ENCODE results near the gene C10orf71. TPM values are rescaled to one million over a fixed set of nuclear protein-coding genes. Genes with fewer than 3 reads are reported as not detected.

Gene C10orf71
- total RNA-seq, 2 donors from 2014 or later: 0.15 TPM; not detected in 1

GRCh38 chr10:49338604-49339003 lies 39.6 kb downstream of the C10orf71 start:
- no peaks in the 10 kb centered on the region for H3K9me3 ChIP-seq (ENCODE audit: control insufficient read depth, low read length)
- 50 to 83% methylated on average over 1 of the region's 1 CpG for WGBS, 2 experiments (ENCODE audit: insufficient coverage in 1 of 2, insufficient read length in 1 of 2)
- H3K27ac ChIP-seq (ENCODE audit: low read depth, low read length): no peak overlapping the region
- DNase-seq: no peak
- no peak overlapping the region for H3K27ac Mint-ChIP-seq
- no peak overlapping the region for H3K4me3 ChIP-seq (ENCODE audit: low read length)
- no peaks in the 10 kb centered on the region for H3K4me1 ChIP-seq (ENCODE audit: control insufficient read depth, insufficient read depth, low read length)
- no peak for TF ChIP-seq CTCF (conservative IDR thresholded peaks at IDR 0.05)
- H3K9ac ChIP-seq (ENCODE audit: extremely low read depth, low read length, poor library complexity, severe bottlenecking): no peak overlapping the region
- H3K36me3 Mint-ChIP-seq (ENCODE audit: low read depth): no peaks in the 10 kb centered on the region
- no peaks in the 10 kb centered on the region for H3K36me3 ChIP-seq (ENCODE audit: control insufficient read depth, insufficient read depth, low read length)
- no peaks in the 10 kb centered on the region for H3K4me1 Mint-ChIP-seq
- H3K9me3 Mint-ChIP-seq: no peaks in the 10 kb centered on the region
- H3K27me3 Mint-ChIP-seq (ENCODE audit: insufficient read depth): peaks cover 5% of the 10 kb centered on the region
- H3K27me3 ChIP-seq (ENCODE audit: control insufficient read depth, insufficient read depth, low read length, poor library complexity, severe bottlenecking): no peaks in the 10 kb centered on the region
- no peak overlapping the region for H3K4me3 Mint-ChIP-seq

- H3K4me3 Mint-ChIP-seq: no peak overlapping the region
These were observed 45.9 kb downstream of the C10orf71 start for GRCh38 chr10:49344840-49345239.

GRCh38 chr10:49347342-49347741 lies 48.4 kb downstream of the C10orf71 start:
- 91 to 100% methylated on average over 1 to 4 of the region's 4 CpGs for WGBS, 2 experiments (ENCODE audit: insufficient coverage in 1 of 2, insufficient read length in 1 of 2)
- no peaks in the 10 kb centered on the region for H3K27me3 Mint-ChIP-seq (ENCODE audit: insufficient read depth)
- no peak overlapping the region for H3K4me3 ChIP-seq (ENCODE audit: low read length)
- H3K4me3 Mint-ChIP-seq: no peak overlapping the region
- H3K4me1 Mint-ChIP-seq: no peaks in the 10 kb centered on the region
- H3K36me3 Mint-ChIP-seq (ENCODE audit: low read depth): no peaks in the 10 kb centered on the region
- no peaks in the 10 kb centered on the region for H3K4me1 ChIP-seq (ENCODE audit: control insufficient read depth, insufficient read depth, low read length)
- H3K9ac ChIP-seq (ENCODE audit: extremely low read depth, low read length, poor library complexity, severe bottlenecking): no peak overlapping the region
- TF ChIP-seq CTCF (conservative IDR thresholded peaks at IDR 0.05): no peak
- H3K27ac Mint-ChIP-seq: no peak overlapping the region
- no peaks in the 10 kb centered on the region for H3K9me3 ChIP-seq (ENCODE audit: control insufficient read depth, low read length)
- no peaks in the 10 kb centered on the region for H3K36me3 ChIP-seq (ENCODE audit: control insufficient read depth, insufficient read depth, low read length)
- no peak overlapping the region for H3K27ac ChIP-seq (ENCODE audit: low read depth, low read length)
- H3K27me3 ChIP-seq (ENCODE audit: control insufficient read depth, insufficient read depth, low read length, poor library complexity, severe bottlenecking): no peaks in the 10 kb centered on the region
- H3K9me3 Mint-ChIP-seq: no peaks in the 10 kb centered on the region
- DNase-seq: no peak

More at GRCh38 chr10:49344840-49345239, 45.9 kb downstream of the C10orf71 start:
- no peaks in the 10 kb centered on the region for H3K27me3 ChIP-seq (ENCODE audit: control insufficient read depth, insufficient read depth, low read length, poor library complexity, severe bottlenecking)
- WGBS, 2 experiments (ENCODE audit: insufficient coverage in 1 of 2, insufficient read length in 1 of 2): 97% methylated on average over 1 of the region's 2 CpGs; no CpG with 5 or more reads in 1 of the 2 experiments
- DNase-seq: no peak
- H3K4me1 Mint-ChIP-seq: no peaks in the 10 kb centered on the region
- no peaks in the 10 kb centered on the region for H3K4me1 ChIP-seq (ENCODE audit: control insufficient read depth, insufficient read depth, low read length)
- H3K27ac Mint-ChIP-seq: no peak overlapping the region
- H3K36me3 ChIP-seq (ENCODE audit: control insufficient read depth, insufficient read depth, low read length): no peaks in the 10 kb centered on the region
- no peak overlapping the region for H3K27ac ChIP-seq (ENCODE audit: low read depth, low read length)
- no peak overlapping the region for H3K4me3 ChIP-seq (ENCODE audit: low read length)
- H3K9me3 ChIP-seq (ENCODE audit: control insufficient read depth, low read length): no peaks in the 10 kb centered on the region
- H3K9me3 Mint-ChIP-seq: no peaks in the 10 kb centered on the region
- no peak for TF ChIP-seq CTCF (conservative IDR thresholded peaks at IDR 0.05)
- H3K9ac ChIP-seq (ENCODE audit: extremely low read depth, low read length, poor library complexity, severe bottlenecking): no peak overlapping the region
- no peaks in the 10 kb centered on the region for H3K36me3 Mint-ChIP-seq (ENCODE audit: low read depth)
- no peaks in the 10 kb centered on the region for H3K27me3 Mint-ChIP-seq (ENCODE audit: insufficient read depth)

Data from endodermal cell (in vitro differentiated cells).